OCI-LY3 (cell line): ENCODE data around the gene SCARF1.

Experiments
- CTCF ChIP-seq: fragments of 200-600, 300-600 bp; sonication (generic); IDR thresholded peaks from 2 replicates; pipeline ENCODE4 v1.5.1; 2014; ENCODE audit warnings: antibody characterized with exemption, low read length, low read depth
- EZH2phosphoT487 ChIP-seq: fragments of 200-600 bp; shearing (Covaris generic); IDR thresholded peaks from 2 replicates; pipeline ENCODE4 v1.6.1; 2018; ENCODE audit warnings: antibody characterized with exemption, mixed run types, low read depth

- no peak for TF ChIP-seq CTCF
- no peak for TF ChIP-seq EZH2phosphoT487
Observed at GRCh38 chr17:1621273-1621954, 24.1 kb downstream of the SCARF1 start.
